Measurements from ENCODE around the gene AIDA.

DNA sequence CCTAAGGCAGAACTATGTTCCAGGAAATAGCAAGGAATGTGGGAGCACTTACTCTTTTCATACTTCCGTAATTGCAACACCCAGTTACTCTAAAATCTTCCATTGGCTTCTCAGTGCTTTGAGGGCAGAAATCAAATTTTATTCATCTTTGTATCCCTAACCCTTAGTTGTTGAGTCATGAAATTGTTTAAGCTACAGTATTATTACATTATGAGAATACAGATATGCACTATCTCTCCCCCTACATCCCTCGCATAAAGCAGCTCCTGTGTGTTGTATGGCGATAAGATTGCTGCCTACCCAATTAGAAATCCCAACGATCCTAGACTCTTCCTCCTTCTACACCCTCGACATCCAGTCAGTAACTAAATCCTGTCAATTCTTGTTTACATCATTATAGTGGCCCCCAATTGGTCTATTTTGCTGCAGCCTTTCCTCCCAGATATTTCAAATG lies 2.6 kb downstream of the AIDA start:
- TF ChIP-seq EHMT2 (IDR thresholded peaks at IDR 0.05; ENCODE audit: low read depth) (no peak), JUNB (IDR thresholded peaks at IDR 0.05) (no peak), EP300 (IDR thresholded peaks at IDR 0.05) (no peak), ELK1 (IDR thresholded peaks at IDR 0.05; ENCODE audit: low read depth, low read length) (no peak), JUN (IDR thresholded peaks at IDR 0.05) (no peak)
- TF ChIP-seq, protein P1, sequence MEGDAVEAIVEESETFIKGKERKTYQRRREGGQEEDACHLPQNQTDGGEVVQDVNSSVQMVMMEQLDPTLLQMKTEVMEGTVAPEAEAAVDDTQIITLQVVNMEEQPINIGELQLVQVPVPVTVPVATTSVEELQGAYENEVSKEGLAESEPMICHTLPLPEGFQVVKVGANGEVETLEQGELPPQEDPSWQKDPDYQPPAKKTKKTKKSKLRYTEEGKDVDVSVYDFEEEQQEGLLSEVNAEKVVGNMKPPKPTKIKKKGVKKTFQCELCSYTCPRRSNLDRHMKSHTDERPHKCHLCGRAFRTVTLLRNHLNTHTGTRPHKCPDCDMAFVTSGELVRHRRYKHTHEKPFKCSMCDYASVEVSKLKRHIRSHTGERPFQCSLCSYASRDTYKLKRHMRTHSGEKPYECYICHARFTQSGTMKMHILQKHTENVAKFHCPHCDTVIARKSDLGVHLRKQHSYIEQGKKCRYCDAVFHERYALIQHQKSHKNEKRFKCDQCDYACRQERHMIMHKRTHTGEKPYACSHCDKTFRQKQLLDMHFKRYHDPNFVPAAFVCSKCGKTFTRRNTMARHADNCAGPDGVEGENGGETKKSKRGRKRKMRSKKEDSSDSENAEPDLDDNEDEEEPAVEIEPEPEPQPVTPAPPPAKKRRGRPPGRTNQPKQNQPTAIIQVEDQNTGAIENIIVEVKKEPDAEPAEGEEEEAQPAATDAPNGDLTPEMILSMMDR (IDR thresholded peaks at IDR 0.05), result no peak

Data from A549 (cell line).